A549 (cell line): ENCODE data around the gene NEK4. TPM values are rescaled to one million over a fixed set of nuclear protein-coding genes. Genes with fewer than 3 reads are reported as not detected.

Experiments
- ATAC-seq, 2 experiments: fragments of 200-7000 bp in 1 of 2; fragments of >200 bp in 1 of 2; cut with Nextera tagmentation in 1 of 2; cut with Tn5 transposase in 1 of 2; 3 replicates each; pipeline versions ENCODE4 v1.8.0 to v1.9.1; 2018 to 2020; ENCODE audit warnings: mild to moderate bottlenecking in 1 of 2, moderate library complexity in 1 of 2
- CTCF ChIA-PET: fragments of 300-600 bp; sonication (Branson Sonifier 250); formaldehyde crosslinking; extraction: SDS; loops from one replicate; lab custom pipeline; 2021; ENCODE audit warnings: antibody characterized with exemption, inconsistent platforms; lab: Yijun Ruan, JAX
- POLR2A ChIA-PET: fragments of 350-600 bp; formaldehyde crosslinking; extraction: SDS; loops from one replicate; lab custom pipeline; 2021; ENCODE audit warnings: antibody characterized with exemption, inconsistent platforms; lab: Yijun Ruan, JAX
- DNase-seq, 2 experiments: peaks; one replicate each; pipeline versions ENCODE4 v3.0.0 to v3.0.0-alpha.2; 2011 to 2016; ENCODE audit warnings: low read depth in 1 of 2, low spot score in 1 of 2
- FAIRE-seq: peaks from 2 replicates; lab custom pipeline; 2011; peaks lifted over from hg19 to GRCh38; lab: Jason Lieb, UNC
- H3K27ac ChIP-seq, 2 experiments: fragments of >200 bp; sonication (Bioruptor Twin); formaldehyde crosslinking; 3 replicates each; pipeline ENCODE4 v1.5.1; 2016 to 2017
- H3K4me1 ChIP-seq: fragments of >200 bp; sonication (Bioruptor Twin); formaldehyde crosslinking; 3 replicates; pipeline ENCODE4 v1.6.1; 2016
- H3K4me2 ChIP-seq: fragments of >200 bp; sonication (Bioruptor Twin); formaldehyde crosslinking; 3 replicates; pipeline ENCODE4 v1.6.1; 2016
- H3K4me3 ChIP-seq: fragments of >200 bp; sonication (Bioruptor Twin); formaldehyde crosslinking; 3 replicates; pipeline ENCODE4 v1.5.1; 2016
- H3K9me3 ChIP-seq: fragments of >200 bp; sonication (Bioruptor Twin); formaldehyde crosslinking; 3 replicates; pipeline ENCODE4 v1.6.1; 2016
- ATOH8 ChIP-seq: fragments of 250-450 bp; sonication (Bioruptor Pico); IDR thresholded peaks from 2 replicates; pipeline ENCODE4 v1.5.0; 2020; ENCODE audit warnings: low read depth, mild to moderate bottlenecking, moderate library complexity
- CBX2 ChIP-seq: fragments of 200-600 bp; sonication (generic); IDR thresholded peaks from 2 replicates; pipeline ENCODE4 v1.6.1; 2016; ENCODE audit warnings: low read depth, mild to moderate bottlenecking, borderline replicate concordance
- CBX8 ChIP-seq: fragments of 200-600 bp; sonication (generic); IDR thresholded peaks from 2 replicates; pipeline ENCODE4 v1.6.1; 2016
- CHD2 ChIP-seq: fragments of 150-350 bp; IDR thresholded peaks from 2 replicates; pipeline ENCODE4 v1.6.1; 2014; ENCODE audit warnings: low read length; ENCODE audit not compliant: partially characterized antibody
- CTCF ChIP-seq: fragments of >200 bp; sonication (Bioruptor Twin); formaldehyde crosslinking; IDR thresholded peaks from 3 replicates; pipeline ENCODE4 v1.5.1; 2016
- E2F6 ChIP-seq: IDR thresholded peaks from 2 replicates; pipeline ENCODE4 v1.6.1; 2012; ENCODE audit warnings: low read depth, borderline replicate concordance
- ELK1 ChIP-seq: fragments of 150-350 bp; IDR thresholded peaks from 2 replicates; pipeline ENCODE4 v1.6.1; 2014; ENCODE audit warnings: low read depth, mild to moderate bottlenecking, low read length
- EP300 ChIP-seq, 2 experiments: fragments of >200 bp; sonication (Bioruptor Twin); formaldehyde crosslinking; IDR thresholded peaks; 2 replicates in 1 of 2; 3 replicates in 1 of 2; pipeline ENCODE4 v1.6.1; 2016 to 2017
- FOSB ChIP-seq: fragments of 250-450 bp; sonication (Bioruptor Pico); IDR thresholded peaks from 2 replicates; pipeline ENCODE4 v1.5.0; 2020; ENCODE audit warnings: mild to moderate bottlenecking, moderate library complexity
- FOSL2 ChIP-seq, 2 experiments: fragments of 450-650 bp in 1 of 2; fragments of >200 bp in 1 of 2; sonication (Bioruptor Twin) in 1 of 2; formaldehyde crosslinking; IDR thresholded peaks; 2 replicates each; pipeline versions ENCODE4 v1.5.0 to v1.6.1; 2016 to 2020; ENCODE audit warnings: mild to moderate bottlenecking in 1 of 2, moderate library complexity in 1 of 2
- FOXS1 ChIP-seq: fragments of 250-450 bp; sonication (Bioruptor Pico); IDR thresholded peaks from 2 replicates; pipeline ENCODE4 v1.5.0; 2020; ENCODE audit warnings: mild to moderate bottlenecking, moderate library complexity
- JUNB ChIP-seq: fragments of >200 bp; sonication (Bioruptor Twin); formaldehyde crosslinking; IDR thresholded peaks from 2 replicates; pipeline ENCODE4 v1.6.1; 2016
- KDM1A ChIP-seq: fragments of 200-600 bp; sonication (generic); IDR thresholded peaks from 2 replicates; pipeline ENCODE4 v1.6.1; 2016; ENCODE audit warnings: low read depth, mild to moderate bottlenecking
- KDM5A ChIP-seq: fragments of 200-600 bp; sonication (generic); IDR thresholded peaks from 2 replicates; pipeline ENCODE4 v1.6.1; 2016; ENCODE audit warnings: antibody characterized with exemption, mild to moderate bottlenecking
- MAX ChIP-seq: IDR thresholded peaks from 2 replicates; pipeline ENCODE4 v1.6.1; 2012
- MAZ ChIP-seq: fragments of 150-350 bp; IDR thresholded peaks from 2 replicates; pipeline ENCODE4 v1.6.1; 2014; ENCODE audit warnings: antibody characterized with exemption, low read depth, low read length, borderline replicate concordance
- NR3C1 ChIP-seq: fragments of >200 bp; sonication (Bioruptor Twin); formaldehyde crosslinking; IDR thresholded peaks from 3 replicates; pipeline ENCODE4 v1.6.1; 2017
- PHF8 ChIP-seq: fragments of 200-600 bp; sonication (generic); IDR thresholded peaks from 2 replicates; pipeline ENCODE4 v1.6.1; 2016; ENCODE audit warnings: low read depth, mild to moderate bottlenecking, antibody characterized with exemption, moderate library complexity, borderline replicate concordance
- POLR2A ChIP-seq: IDR thresholded peaks from 2 replicates; pipeline ENCODE4 v1.6.1; 2012; ENCODE audit warnings: mild to moderate bottlenecking, low read length
- RAD21 ChIP-seq, 2 experiments: fragments of >200 bp in 1 of 2; sonication (Bioruptor Twin) in 1 of 2; formaldehyde crosslinking in 1 of 2; IDR thresholded peaks in 1 of 2; conservative IDR thresholded peaks in 1 of 2; 2 replicates in 1 of 2; 3 replicates in 1 of 2; pipeline ENCODE4 v1.6.1; 2012 to 2018; ENCODE audit warnings: inconsistent platforms in 1 of 2
- RARB ChIP-seq: fragments of 250-450 bp; sonication (Bioruptor Pico); IDR thresholded peaks from 2 replicates; pipeline ENCODE4 v1.8.0; 2021; ENCODE audit warnings: mild to moderate bottlenecking, moderate library complexity
- RCOR1 ChIP-seq: fragments of 150-350 bp; IDR thresholded peaks from 2 replicates; pipeline ENCODE4 v1.6.1; 2014; ENCODE audit warnings: antibody characterized with exemption, low read length, low read depth
- REST ChIP-seq: fragments of 200-600 bp; sonication (generic); IDR thresholded peaks from 2 replicates; pipeline ENCODE4 v1.6.1; 2016; ENCODE audit warnings: antibody characterized with exemption, mild to moderate bottlenecking, moderate library complexity
- RFX5 ChIP-seq: fragments of 450-650 bp; IDR thresholded peaks from 2 replicates; pipeline ENCODE4 v1.7.1; 2014; ENCODE audit warnings: antibody characterized with exemption, mild to moderate bottlenecking, moderate library complexity
- SREBF2 ChIP-seq: fragments of 450-650 bp; IDR thresholded peaks from 2 replicates; pipeline ENCODE4 v1.6.1; 2014; ENCODE audit warnings: mild to moderate bottlenecking, moderate library complexity
- ZFP36 ChIP-seq: fragments of 450-650 bp; IDR thresholded peaks from 2 replicates; pipeline ENCODE4 v1.6.1; 2014; ENCODE audit warnings: borderline replicate concordance; ENCODE audit not compliant: partially characterized antibody
- WGBS: methylation state at CpG from one replicate; pipeline ENCODE4 v1.1.6; 2017; ENCODE audit errors: missing lambda C conversion rate; 5-methylcytosine and 5-hydroxymethylcytosine counted together
- polyA plus RNA-seq, 4 experiments: library from polyadenylated mRNA; depleted of rRNA in 3 of 4; stranded (reverse); fragments of >200 nt; fragmentation: RNase III in 1 of 4; extraction: RNeasy Plus Mini Kit Qiagen cat#74134 plus additional on column Dnase treatment in 1 of 4; gene quantifications; 2 replicates in 3 of 4; 3 replicates in 1 of 4; pipeline ENCODE4 v1.2.3, GENCODE V29; 2011 to 2017

NEK4 gene
- polyA plus RNA-seq, 2 of the 4 experiments (the other 2 are of a cell fraction) = 12.1 to 19.4 TPM

- TF ChIP-seq JUNB (no peak), RFX5 (no peak), EP300 (IDR thresholded peaks at IDR 0.05) (no peak), POLR2A (no peak), ZFP36 (no peak), ELK1 (no peak), FOSB (no peak), CTCF (no peak), ATOH8 (no peak), FOXS1 (CRISPR knock-in tag) (no peak)
- POLR2A ChIA-PET = no interaction called here
- no peaks in the 10 kb centered on the region for H3K4me1 ChIP-seq
- H3K4me2 ChIP-seq = no peak overlapping the region
- FAIRE-seq (no peak), ATAC-seq (no peak), DNase-seq (no peak)
- H3K27ac ChIP-seq = no peak overlapping the region
- WGBS = 82% methylated on average over 10 of the region's 10 CpGs
- H3K9me3 ChIP-seq = peaks cover 6% of the 10 kb centered on the region; the same call in 2 of the 3 replicates
- no peak overlapping the region for H3K4me3 ChIP-seq
- CTCF ChIA-PET = no interaction called here
These were observed 37.4 kb downstream of the NEK4 start for GRCh38 chr3:52733256-52733891.

- no peak for TF ChIP-seq E2F6
- TF ChIP-seq KDM5A = no peak
- no peak for TF ChIP-seq RCOR1
- TF ChIP-seq RAD21 (conservative IDR thresholded peaks at IDR 0.05 in 1 of 2, IDR thresholded peaks at IDR 0.05 in 1 of 2) = no peak
- TF ChIP-seq PHF8 = no peak
- TF ChIP-seq SREBF2 = no peak
- TF ChIP-seq RARB = no peak
- TF ChIP-seq JUNB = no peak
- no peak for TF ChIP-seq FOSL2 (IDR thresholded peaks at IDR 0.05)
- no peak for TF ChIP-seq FOSL2 (CRISPR knock-in tag; IDR thresholded peaks at IDR 0.05)
- no peak for TF ChIP-seq EP300 (IDR thresholded peaks at IDR 0.05)
- no peak for TF ChIP-seq NR3C1
- Histone ChIP-seq H3K4me2 (no peak overlapping the region), H3K27ac (no peak overlapping the region), H3K9me3 (peaks cover 6% of the 10 kb centered on the region; the same call in 2 of the 3 replicates), H3K4me3 (no peak overlapping the region), H3K4me1 (no peaks in the 10 kb centered on the region)
- WGBS = 76% methylated on average over 14 of the region's 14 CpGs
- ChIA-PET CTCF (interaction anchor here (1.4 kb wide), 1 partner anchor 11 kb away, joined by 3 read pairs; no protein-coding TSS in a partner anchor), POLR2A (no interaction called here)
- FAIRE-seq (no peak), DNase-seq (no peak), ATAC-seq (no peak)
These were observed 39.1 kb downstream of the NEK4 start for GRCh38 chr3:52731590-52731989.

- Histone ChIP-seq H3K9me3 (peaks cover 6% of the 10 kb centered on the region; the same call in 2 of the 3 replicates), H3K4me2 (no peak overlapping the region), H3K4me3 (no peak overlapping the region), H3K27ac (no peak overlapping the region), H3K4me1 (no peaks in the 10 kb centered on the region)
- ATAC-seq = no peak
- ChIA-PET CTCF (interaction anchor here (1.0 to 1.4 kb wide), 2 partner anchors 11 to 13 kb away, joined by 3 to 4 read pairs; no protein-coding TSS in a partner anchor), POLR2A (no interaction called here)
- FAIRE-seq = no peak
- no peak for TF ChIP-seq MAZ
- TF ChIP-seq RAD21 (conservative IDR thresholded peaks at IDR 0.05 in 1 of 2, IDR thresholded peaks at IDR 0.05 in 1 of 2) = no peak
- no peak for TF ChIP-seq RCOR1
- no peak for TF ChIP-seq CBX2
- no peak for TF ChIP-seq KDM1A
- TF ChIP-seq JUNB = no peak
- no peak for TF ChIP-seq CBX8
- TF ChIP-seq CHD2 = no peak
- TF ChIP-seq REST = no peak
- TF ChIP-seq MAX = no peak
- DNase-seq = no peak
These were observed 40.1 kb downstream of the NEK4 start for GRCh38 chr3:52730681-52731080.
